GM18511 (cell line): ENCODE results near the gene PEX19.

Experiments
- ATAC-seq: cut with Tn5 transposase; IDR thresholded peaks from one replicate; pipeline ENCODE4 v1.9.1; 2021; ENCODE audit warnings: mild to moderate bottlenecking, moderate library complexity; ENCODE audit not compliant: unreplicated experiment

PEX19 gene

GRCh38 chr1:160239582-160240299, 45.2 kb downstream of the PEX19 start:
- ATAC-seq, result no peak

GRCh38 chr1:160238408-160238807, 46.5 kb downstream of the PEX19 start:
- ATAC-seq, result no peak

GRCh38 chr1:160237558-160237957, 47.4 kb downstream of the PEX19 start:
- ATAC-seq, result no peak

GRCh38 chr1:160236806-160237205, 48.1 kb downstream of the PEX19 start:
- no peak for ATAC-seq

GRCh38 chr1:160232911-160233310, 52.0 kb downstream of the PEX19 start:
- ATAC-seq, result no peak

DNA sequence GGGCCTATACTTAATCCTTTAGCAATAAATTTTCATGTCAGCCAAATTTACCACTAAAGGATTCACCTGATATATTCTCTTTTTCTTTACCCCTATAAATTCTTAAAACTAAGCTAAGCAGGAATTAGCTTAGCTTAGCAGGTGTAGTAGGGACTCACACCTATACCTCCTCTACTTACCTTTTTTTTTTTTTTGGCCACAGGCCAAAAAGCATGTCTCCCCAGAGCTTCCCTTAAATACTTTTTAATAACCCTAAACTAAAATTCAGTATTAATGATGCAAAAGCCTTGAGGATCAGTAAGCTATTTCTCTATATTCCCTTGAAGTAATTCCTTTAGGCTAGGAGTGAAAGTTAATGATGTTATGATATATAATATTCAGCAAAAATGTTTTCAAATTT, 56.5 kb downstream of the PEX19 start:
- no peak for ATAC-seq

- no peak for ATAC-seq
These were observed 57.4 kb downstream of the PEX19 start for GRCh38 chr1:160227561-160227960.

DNA sequence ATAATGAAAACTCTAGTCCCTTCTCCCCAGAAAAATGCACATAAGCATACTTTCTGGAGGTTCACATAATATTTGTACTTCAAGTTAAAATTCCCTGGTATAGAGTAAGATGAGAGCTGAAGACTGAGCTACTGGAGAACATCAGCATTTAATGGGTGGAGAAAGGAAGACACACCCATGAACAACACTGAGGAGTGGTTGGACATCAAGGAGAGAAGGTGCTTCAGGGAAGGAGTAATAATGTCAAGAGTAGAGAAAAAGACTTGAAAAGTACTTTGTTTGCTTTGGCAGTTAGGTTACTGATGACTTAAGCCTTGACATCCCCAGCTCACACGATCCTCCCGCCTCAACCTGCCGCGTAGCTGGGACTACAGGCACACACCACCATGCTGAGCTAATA, 57.9 kb downstream of the PEX19 start:
- ATAC-seq, result no peak
